GM12874 (cell line): ENCODE results near the gene KIAA1958.
A peak's percentile ranks its signal among the peaks of the same experiment; 100 is the strongest.

ENCODE experiments used
- CTCF ChIP-seq: IDR thresholded peaks from 2 replicates; pipeline ENCODE4 v1.5.1; 2011; ENCODE audit warnings: low read depth, mild to moderate bottlenecking, control low read depth, low read length, moderate library complexity; ENCODE audit not compliant: insufficient read depth

KIAA1958 gene

DNA sequence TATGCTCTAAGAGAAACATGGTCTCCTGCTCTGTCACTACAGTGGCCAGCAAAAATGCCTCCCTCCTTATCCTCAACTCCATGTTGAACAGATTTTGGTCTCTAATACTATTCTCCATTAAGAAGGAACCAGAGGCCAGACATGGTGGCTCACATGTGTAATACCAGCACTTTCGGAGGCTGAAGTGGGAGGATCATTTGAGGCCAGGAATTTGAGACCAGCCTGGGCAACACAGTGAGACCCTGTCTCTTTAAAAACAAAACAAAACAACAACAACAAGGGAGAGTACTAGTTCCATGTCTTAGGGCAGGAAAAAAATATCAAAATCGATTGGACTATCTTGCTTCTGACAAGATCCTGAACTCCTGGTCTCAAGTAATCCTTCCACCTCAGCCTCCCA, 216.7 kb downstream of the KIAA1958 start:
- no peak for TF ChIP-seq CTCF

- TF ChIP-seq CTCF = no peak
Observed at GRCh38 chr9:112705768-112706427, 219.3 kb downstream of the KIAA1958 start.

DNA sequence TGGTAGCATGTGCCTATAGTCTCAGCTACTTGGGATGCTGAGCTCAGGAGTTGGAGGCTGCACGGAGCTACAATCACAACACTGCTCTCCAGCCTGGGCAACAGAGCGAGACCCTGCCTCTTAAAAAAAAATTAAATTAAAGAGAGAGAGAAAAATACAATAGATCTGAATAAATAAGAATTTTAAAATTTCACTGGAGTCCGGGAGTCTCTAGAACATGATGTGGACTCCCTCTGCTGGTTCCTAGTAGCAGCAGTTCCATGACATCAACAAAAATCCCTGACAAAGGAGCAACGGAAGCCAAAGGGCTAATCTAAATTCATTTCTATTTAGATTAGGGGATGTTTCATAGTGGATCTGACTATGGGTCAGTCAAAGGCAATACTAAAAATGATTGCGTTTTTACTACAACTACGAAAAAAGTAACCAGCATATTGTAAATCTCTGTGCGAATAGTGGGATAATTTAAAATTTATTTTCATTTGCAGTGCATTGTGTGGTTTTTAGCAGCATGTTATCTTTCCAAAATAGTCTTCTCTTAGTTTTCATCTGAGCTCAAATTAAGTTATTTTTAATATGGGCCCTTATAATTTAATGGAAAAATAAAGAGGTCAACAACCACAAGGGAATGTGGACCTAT, 224.5 kb downstream of the KIAA1958 start:
- peak; percentile 12; the same call in 1 of the 2 replicates for TF ChIP-seq CTCF

- TF ChIP-seq CTCF = no peak
Observed at GRCh38 chr9:112712678-112713077, 226.1 kb downstream of the KIAA1958 start.

DNA sequence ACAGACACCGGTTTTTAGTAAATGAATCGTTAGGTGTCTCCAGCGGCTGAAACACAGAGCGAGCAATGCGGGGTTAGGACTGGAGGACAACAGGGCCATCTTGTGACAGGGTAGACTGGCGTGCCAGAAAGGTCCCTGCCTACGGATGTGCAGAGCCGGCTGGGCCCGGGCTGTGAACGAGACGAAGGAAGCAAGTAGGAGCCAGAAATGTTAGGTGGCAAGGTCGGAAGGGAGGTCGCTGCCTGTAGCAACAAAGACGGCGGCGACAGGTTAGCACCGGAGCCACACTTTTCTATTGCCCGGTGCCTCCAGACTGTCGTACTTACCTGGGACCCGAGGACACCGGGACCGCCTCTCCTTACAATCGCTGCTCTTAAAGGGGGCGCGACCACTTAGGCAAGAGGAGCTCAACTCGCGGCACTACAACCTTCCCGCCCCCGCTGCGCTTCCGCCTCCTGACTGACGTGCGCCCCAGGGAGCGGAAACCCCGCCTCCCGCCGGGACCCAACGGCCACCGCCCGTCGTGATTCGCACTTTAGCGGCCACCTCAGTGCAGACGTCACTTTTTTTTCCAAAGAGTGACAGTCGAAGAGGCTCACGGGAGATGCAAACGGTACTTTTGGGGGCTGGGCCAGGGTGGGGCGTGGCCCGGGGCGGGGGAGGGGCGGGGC, 231.2 kb downstream of the KIAA1958 start, which contains the start of gene INIP:
Gene INIP (minus strand): TSS at position 457 of the 671 bp plus-strand sequence. CDS start 1,632 bp downstream, outside the sequence.
- TF ChIP-seq CTCF = peak; percentile 26; the same call in 1 of the 2 replicates
